Activated CD8-positive, alpha-beta memory T cell treated with anti-CD3 and anti-CD28 coated beads for 1 hour (primary cell): Measurements from ENCODE around the gene IQSEC3.

Experiments used
- DNase-seq, 2 donors: peaks; one replicate each; pipeline ENCODE4 v3.0.0-alpha.2; 2020; ENCODE audit warnings: low read depth in 1 of 2; ENCODE audit errors: extremely low read depth in 1 of 2

IQSEC3 gene

GRCh38 chr12:78981-79380, 12.4 kb downstream of the IQSEC3 start:
- no peak for DNase-seq

- DNase-seq: no peak
Observed at GRCh38 chr12:80681-81190, 14.2 kb downstream of the IQSEC3 start.

GRCh38 chr12:82740-83139, 16.2 kb downstream of the IQSEC3 start:
- no peak for DNase-seq

- no peak for DNase-seq
Observed at GRCh38 chr12:84056-84455, 17.5 kb downstream of the IQSEC3 start.

- no peak for DNase-seq
Observed at GRCh38 chr12:85191-85666, 18.7 kb downstream of the IQSEC3 start.

GRCh38 chr12:87315-87714, 20.7 kb downstream of the IQSEC3 start:
- DNase-seq: no peak

- no peak for DNase-seq
Observed at GRCh38 chr12:87856-88255, 21.3 kb downstream of the IQSEC3 start.

GRCh38 chr12:89653-90052, 23.1 kb downstream of the IQSEC3 start:
- DNase-seq: no peak

GRCh38 chr12:91213-91612, 24.6 kb downstream of the IQSEC3 start:
- no peak for DNase-seq

- no peak for DNase-seq
Observed at GRCh38 chr12:93266-94005, 26.9 kb downstream of the IQSEC3 start.

- no peak for DNase-seq
Observed at GRCh38 chr12:96543-96942, 30.0 kb downstream of the IQSEC3 start.

GRCh38 chr12:98924-99352, 32.4 kb downstream of the IQSEC3 start:
- DNase-seq: no peak

- DNase-seq: no peak
Observed at GRCh38 chr12:99605-100004, 33.0 kb downstream of the IQSEC3 start.

- no peak for DNase-seq
Observed at GRCh38 chr12:101969-102878, 35.7 kb downstream of the IQSEC3 start.

- no peak for DNase-seq
Observed at GRCh38 chr12:102879-103168, 36.3 kb downstream of the IQSEC3 start.

GRCh38 chr12:103169-103981, 36.8 kb downstream of the IQSEC3 start:
- no peak for DNase-seq

GRCh38 chr12:104551-105081, 38.0 kb downstream of the IQSEC3 start:
- DNase-seq: no peak

- DNase-seq: no peak
Observed at GRCh38 chr12:105696-106095, 39.1 kb downstream of the IQSEC3 start.

- no peak for DNase-seq
Observed at GRCh38 chr12:106118-106591, 39.6 kb downstream of the IQSEC3 start.

- DNase-seq: no peak
Observed at GRCh38 chr12:108594-108993, 42.0 kb downstream of the IQSEC3 start.

GRCh38 chr12:109446-109845, 42.9 kb downstream of the IQSEC3 start:
- no peak for DNase-seq
